KMS-11 (cell line): ENCODE results near the gene KIAA0513.

ENCODE experiments used
- H2AFZ ChIP-seq: fragments of 200-600 bp; sonication (generic); 2 replicates; pipeline ENCODE4 v1.6.1; 2016; ENCODE audit warnings: antibody characterized with exemption, mixed run types, low read depth
- H3K27ac ChIP-seq: fragments of 200-600 bp; sonication (generic); 2 replicates; pipeline ENCODE4 v1.6.1; 2016; ENCODE audit warnings: mild to moderate bottlenecking, mixed run types
- H3K27me3 ChIP-seq: fragments of 200-600 bp; sonication (generic); 2 replicates; pipeline ENCODE4 v1.6.1; 2017; ENCODE audit warnings: mild to moderate bottlenecking, low read depth, mixed run types, moderate library complexity; ENCODE audit not compliant: insufficient read depth
- H3K36me3 ChIP-seq: fragments of 200-600 bp; sonication (generic); 2 replicates; pipeline ENCODE4 v1.6.1; 2017; ENCODE audit warnings: mild to moderate bottlenecking, mixed run types; ENCODE audit not compliant: insufficient read depth
- H3K4me1 ChIP-seq: fragments of 200-600 bp; sonication (generic); 2 replicates; pipeline ENCODE4 v1.6.1; 2016; ENCODE audit warnings: mild to moderate bottlenecking, low read depth, mixed run types; ENCODE audit not compliant: poor library complexity, severe bottlenecking
- H3K4me2 ChIP-seq: fragments of 200-600 bp; sonication (generic); 2 replicates; pipeline ENCODE4 v1.7.0; 2016; ENCODE audit warnings: mild to moderate bottlenecking, mixed run types
- H3K4me3 ChIP-seq: fragments of 200-600 bp; sonication (generic); IDR thresholded peaks from 2 replicates; pipeline ENCODE4 v1.6.1; 2017; ENCODE audit warnings: low read depth, low read length, mixed read lengths; ENCODE audit not compliant: insufficient read depth
- H3K79me2 ChIP-seq: fragments of 200-600 bp; sonication (generic); 2 replicates; pipeline ENCODE4 v1.6.1; 2016; ENCODE audit warnings: low read depth, mixed run types; ENCODE audit not compliant: insufficient read depth
- H3K9ac ChIP-seq: fragments of 200-600 bp; sonication (generic); 2 replicates; pipeline ENCODE4 v1.6.1; 2016; ENCODE audit warnings: mild to moderate bottlenecking, mixed run types
- H4K20me1 ChIP-seq: fragments of 200-600 bp; sonication (generic); 2 replicates; pipeline ENCODE4 v1.6.1; 2016; ENCODE audit warnings: mild to moderate bottlenecking, mixed run types; ENCODE audit not compliant: insufficient read depth
- TF ChIP-seq, protein P1 (sequence below): fragments of 200-600 bp; sonication (generic); conservative IDR thresholded peaks from 2 replicates; pipeline ENCODE4 v1.6.1; 2017; ENCODE audit warnings: low read depth, mild to moderate bottlenecking, antibody characterized with exemption, low read length, moderate library complexity, mixed read lengths

Gene KIAA0513

DNA sequence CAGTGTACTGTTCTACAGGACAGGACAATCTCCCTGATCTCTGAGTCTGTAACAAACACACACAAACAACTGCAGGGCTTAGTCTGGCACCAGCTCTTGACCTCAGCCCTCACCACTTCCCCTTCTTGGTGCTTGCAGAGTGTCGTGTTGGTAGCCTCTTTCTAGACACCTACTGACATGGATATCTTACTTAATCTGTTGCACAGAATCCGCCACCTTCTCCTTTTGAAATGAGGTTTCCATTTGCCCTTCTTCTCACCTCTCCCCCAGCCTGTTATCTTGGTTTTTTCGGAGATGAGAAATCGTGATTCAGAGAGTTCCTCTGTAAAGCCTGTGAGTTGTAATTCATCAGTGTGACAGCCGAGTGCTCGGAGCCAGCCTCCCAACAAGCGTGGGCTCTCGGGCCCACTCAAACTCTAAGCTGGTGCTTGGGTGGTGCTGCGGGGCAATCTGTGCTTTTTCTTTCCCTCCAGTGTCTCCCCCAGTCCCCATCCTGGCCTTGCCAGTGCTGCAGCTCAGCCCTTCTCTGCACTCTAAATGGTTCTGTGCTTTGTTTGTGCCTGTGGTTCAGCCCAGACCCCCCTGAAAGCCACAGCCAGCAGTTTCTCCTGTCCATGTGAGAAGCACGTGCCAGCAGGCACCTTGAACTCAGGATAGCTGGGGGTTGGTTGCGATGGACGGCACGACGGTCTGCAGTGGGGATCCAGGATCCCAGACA is 28.1 kb downstream of the KIAA0513 start:
- Histone ChIP-seq H4K20me1 (no peaks in the 10 kb centered on the region), H3K9ac (no peak overlapping the region), H3K4me2 (peak overlapping the region; percentile 55; the same call in 1 of the 2 replicates), H3K27me3 (no peaks in the 10 kb centered on the region), H3K4me3 (no peak overlapping the region), H2AFZ (no peak overlapping the region), H3K27ac (no peak overlapping the region), H3K36me3 (no peaks in the 10 kb centered on the region), H3K4me1 (peaks cover 14% of the 10 kb centered on the region), H3K79me2 (no peaks in the 10 kb centered on the region)
- TF ChIP-seq, protein P1, sequence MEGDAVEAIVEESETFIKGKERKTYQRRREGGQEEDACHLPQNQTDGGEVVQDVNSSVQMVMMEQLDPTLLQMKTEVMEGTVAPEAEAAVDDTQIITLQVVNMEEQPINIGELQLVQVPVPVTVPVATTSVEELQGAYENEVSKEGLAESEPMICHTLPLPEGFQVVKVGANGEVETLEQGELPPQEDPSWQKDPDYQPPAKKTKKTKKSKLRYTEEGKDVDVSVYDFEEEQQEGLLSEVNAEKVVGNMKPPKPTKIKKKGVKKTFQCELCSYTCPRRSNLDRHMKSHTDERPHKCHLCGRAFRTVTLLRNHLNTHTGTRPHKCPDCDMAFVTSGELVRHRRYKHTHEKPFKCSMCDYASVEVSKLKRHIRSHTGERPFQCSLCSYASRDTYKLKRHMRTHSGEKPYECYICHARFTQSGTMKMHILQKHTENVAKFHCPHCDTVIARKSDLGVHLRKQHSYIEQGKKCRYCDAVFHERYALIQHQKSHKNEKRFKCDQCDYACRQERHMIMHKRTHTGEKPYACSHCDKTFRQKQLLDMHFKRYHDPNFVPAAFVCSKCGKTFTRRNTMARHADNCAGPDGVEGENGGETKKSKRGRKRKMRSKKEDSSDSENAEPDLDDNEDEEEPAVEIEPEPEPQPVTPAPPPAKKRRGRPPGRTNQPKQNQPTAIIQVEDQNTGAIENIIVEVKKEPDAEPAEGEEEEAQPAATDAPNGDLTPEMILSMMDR, result no peak

DNA sequence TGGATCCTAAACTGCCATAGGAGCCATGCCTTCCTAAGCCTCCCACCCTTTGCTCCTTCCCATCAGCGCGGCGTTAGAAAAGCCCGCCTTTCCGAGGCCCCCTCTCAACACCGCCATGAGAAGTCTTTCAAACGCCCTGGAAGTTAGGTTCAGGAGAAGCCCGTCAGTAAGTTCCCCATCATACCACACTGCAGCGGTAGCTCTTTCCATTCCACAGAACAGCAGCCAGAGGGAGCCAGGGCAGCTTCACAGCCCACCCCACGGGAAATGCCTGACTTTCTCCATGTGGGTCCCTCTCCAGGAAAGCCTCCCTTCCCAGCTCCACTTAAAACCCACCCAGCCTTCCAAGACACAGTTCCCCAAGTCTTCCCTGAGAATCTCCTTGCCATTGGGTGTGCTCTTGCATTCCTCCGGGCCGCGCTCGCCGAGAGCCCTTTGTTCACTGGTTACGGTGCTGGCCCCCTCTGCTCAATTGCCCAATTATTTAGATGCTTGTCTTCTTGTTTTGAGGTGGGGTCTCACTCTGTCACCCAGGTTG is 28.7 kb downstream of the KIAA0513 start:
- Histone ChIP-seq H3K36me3 (no peaks in the 10 kb centered on the region), H3K4me1 (peaks cover 14% of the 10 kb centered on the region), H2AFZ (no peak overlapping the region), H3K79me2 (no peaks in the 10 kb centered on the region), H4K20me1 (no peaks in the 10 kb centered on the region), H3K4me3 (no peak overlapping the region), H3K27ac (no peak overlapping the region), H3K9ac (no peak overlapping the region), H3K4me2 (no peak overlapping the region), H3K27me3 (no peaks in the 10 kb centered on the region)
- TF ChIP-seq, protein P1, result no peak

DNA sequence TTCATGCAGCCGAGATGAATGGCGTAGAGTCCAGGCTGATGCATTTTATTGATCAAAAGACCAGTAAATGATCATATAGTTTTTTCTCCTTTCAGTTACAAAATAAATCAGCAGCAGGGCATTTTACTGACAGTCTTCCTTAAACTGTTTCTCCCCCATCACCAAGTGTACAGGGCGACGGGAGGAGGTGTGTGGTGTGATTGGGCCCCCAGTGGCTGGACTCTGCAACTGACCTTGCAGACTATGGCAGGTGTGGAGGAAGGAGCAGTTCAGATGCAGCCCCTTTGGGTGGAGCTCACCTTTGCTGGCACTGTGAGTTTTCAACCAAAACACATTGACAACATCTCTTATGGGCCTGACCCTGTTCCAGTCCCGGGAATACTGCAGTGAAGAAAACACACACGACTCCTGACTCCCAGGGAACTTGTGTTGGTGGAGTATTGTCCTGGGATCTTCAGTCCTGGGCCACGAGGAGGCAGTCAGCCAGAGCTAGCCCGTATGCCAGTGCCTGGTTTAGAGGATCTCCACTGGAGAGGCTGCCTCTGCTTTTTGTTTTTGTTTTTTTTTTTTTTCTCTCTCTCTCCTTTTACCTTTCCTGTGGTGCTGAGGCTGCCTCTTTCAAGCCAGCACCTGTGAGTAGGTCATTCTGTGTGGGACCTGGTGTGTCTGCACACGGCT is 29.8 kb downstream of the KIAA0513 start:
- peaks cover 14% of the 10 kb centered on the region for H3K4me1 ChIP-seq
- no peak overlapping the region for H3K4me2 ChIP-seq
- H4K20me1 ChIP-seq, result no peaks in the 10 kb centered on the region
- no peaks in the 10 kb centered on the region for H3K79me2 ChIP-seq
- H3K27ac ChIP-seq, result no peak overlapping the region
- TF ChIP-seq, protein P1, result no peak
- no peaks in the 10 kb centered on the region for H3K27me3 ChIP-seq
- H3K9ac ChIP-seq, result no peak overlapping the region
- no peaks in the 10 kb centered on the region for H3K36me3 ChIP-seq
- H3K4me3 ChIP-seq, result no peak overlapping the region
- H2AFZ ChIP-seq, result no peak overlapping the region

DNA sequence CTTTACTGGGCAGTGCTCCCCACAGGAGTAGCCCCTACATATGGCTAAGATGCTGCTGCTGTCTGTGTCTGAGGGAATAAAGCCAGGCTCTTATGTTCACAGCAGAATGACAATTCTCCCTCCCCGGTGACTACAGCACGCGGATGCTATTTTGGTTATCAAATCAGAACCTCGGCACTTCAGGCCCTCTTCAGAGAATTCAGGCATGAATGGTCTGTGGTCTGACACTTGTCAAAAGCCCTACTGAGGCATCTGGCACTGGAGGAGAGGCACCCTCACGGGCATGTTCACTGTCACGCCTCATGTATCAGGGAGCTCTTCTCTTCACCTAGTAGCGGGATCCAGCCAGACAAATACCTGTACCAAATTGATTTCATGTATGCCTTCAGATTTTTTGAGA is 30.4 kb downstream of the KIAA0513 start:
- TF ChIP-seq, protein P1, result no peak
- Histone ChIP-seq H2AFZ (no peak overlapping the region), H4K20me1 (no peaks in the 10 kb centered on the region), H3K9ac (no peak overlapping the region), H3K27me3 (no peaks in the 10 kb centered on the region), H3K36me3 (no peaks in the 10 kb centered on the region), H3K79me2 (no peaks in the 10 kb centered on the region), H3K27ac (no peak overlapping the region), H3K4me2 (no peak overlapping the region), H3K4me1 (peaks cover 14% of the 10 kb centered on the region), H3K4me3 (no peak overlapping the region)
